HG02938 (cell line): ENCODE measurements around the gene HINT3.
"Not testable (repeated sequence)": the region's sequence is repeated elsewhere in the genome, so short reads cannot be mapped to it uniquely, and the experiment has no call there.

Experiments
- ATAC-seq: cut with Tn5 transposase; IDR thresholded peaks from one replicate; pipeline ENCODE4 v1.9.1; 2021; ENCODE audit warnings: mild to moderate bottlenecking, moderate library complexity; ENCODE audit not compliant: unreplicated experiment

HINT3 gene

DNA sequence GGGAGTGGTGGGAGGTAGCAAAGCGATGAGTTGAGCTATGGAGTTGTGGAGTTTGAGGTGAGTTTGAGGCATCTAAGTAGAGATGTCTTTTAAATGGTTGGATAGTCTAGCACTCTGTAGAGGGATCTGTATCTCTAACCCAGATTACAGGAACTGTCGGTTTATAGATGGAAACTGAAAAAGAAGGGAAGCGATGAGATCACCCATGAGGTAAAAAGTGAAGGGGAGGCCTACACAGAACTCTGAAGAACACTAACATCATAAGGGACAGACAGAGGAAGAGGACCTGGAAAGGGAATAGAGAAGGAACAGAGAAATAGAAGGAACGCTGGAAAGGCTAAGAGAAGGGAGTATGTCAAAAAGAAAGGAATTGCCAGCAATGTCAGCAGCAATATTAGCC lies 2.5 kb downstream of the HINT3 start:
- no peak for ATAC-seq

DNA sequence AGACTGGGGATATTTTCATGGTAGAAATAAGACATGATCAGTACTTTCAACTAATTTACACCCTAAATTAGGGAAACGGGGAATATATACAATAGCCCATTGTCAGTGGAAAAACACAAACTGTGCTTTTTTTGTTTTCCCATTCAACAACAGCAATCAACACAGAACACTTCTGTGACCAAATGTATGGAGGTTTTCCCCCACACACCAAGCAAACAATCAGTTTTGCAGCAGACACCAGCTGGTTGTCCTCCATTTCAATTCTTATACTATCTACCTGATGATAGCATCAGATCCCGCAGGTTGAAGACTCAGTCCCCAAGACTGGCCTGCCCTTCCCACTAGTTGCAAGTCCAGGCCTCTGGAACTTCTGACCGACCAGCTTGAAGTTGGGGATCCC lies 4.5 kb downstream of the HINT3 start:
- ATAC-seq, result no peak

GRCh38 chr6:125962900-125963497 lies 6.4 kb downstream of the HINT3 start:
- ATAC-seq, result no peak

- ATAC-seq, result no peak
These were observed 7.2 kb downstream of the HINT3 start for GRCh38 chr6:125963817-125964216.

- no peak for ATAC-seq
These were observed 10.0 kb downstream of the HINT3 start for GRCh38 chr6:125966569-125966968.

DNA sequence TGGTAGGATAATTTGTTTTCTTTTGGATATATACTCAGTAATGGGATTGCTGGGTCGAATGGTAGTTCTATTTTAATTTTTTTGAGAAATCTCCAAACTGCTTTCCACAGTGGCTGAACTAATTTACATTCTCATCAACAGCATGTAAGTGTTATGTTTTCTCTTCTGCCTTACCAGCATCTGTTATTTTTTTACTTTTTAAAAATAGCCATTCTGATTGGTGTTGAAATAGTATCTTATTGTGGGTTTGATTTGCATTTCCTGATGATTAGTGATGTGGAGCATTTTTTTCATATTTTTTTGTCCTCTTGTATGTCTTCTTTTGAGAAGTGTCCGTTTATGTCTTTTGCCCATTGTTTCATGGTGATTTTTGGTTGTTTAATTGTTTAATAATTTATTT lies 11.9 kb downstream of the HINT3 start:
- no peak for ATAC-seq

- ATAC-seq, result no peak
These were observed 14.2 kb downstream of the HINT3 start for GRCh38 chr6:125970760-125971159.

DNA sequence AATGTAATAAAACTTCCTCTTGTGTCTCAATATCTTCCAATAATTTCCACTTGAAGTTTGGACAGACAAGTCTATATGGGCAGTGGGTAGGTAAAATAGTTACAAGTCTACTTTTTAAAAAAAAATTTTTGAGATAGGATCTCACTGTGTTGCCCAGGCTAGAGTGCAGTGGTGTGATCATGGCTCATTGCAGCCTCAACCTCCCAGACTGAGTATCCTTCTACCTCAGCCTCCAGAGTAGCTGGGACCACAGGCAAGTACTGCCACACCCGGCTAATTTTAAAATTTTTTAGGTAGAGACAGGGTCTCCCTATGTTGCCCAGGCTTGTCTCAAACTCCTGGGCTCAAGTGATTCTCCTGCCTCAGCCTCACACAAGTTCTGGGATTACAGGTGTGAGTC lies 15.9 kb downstream of the HINT3 start:
- not testable (repeated sequence) for ATAC-seq

DNA sequence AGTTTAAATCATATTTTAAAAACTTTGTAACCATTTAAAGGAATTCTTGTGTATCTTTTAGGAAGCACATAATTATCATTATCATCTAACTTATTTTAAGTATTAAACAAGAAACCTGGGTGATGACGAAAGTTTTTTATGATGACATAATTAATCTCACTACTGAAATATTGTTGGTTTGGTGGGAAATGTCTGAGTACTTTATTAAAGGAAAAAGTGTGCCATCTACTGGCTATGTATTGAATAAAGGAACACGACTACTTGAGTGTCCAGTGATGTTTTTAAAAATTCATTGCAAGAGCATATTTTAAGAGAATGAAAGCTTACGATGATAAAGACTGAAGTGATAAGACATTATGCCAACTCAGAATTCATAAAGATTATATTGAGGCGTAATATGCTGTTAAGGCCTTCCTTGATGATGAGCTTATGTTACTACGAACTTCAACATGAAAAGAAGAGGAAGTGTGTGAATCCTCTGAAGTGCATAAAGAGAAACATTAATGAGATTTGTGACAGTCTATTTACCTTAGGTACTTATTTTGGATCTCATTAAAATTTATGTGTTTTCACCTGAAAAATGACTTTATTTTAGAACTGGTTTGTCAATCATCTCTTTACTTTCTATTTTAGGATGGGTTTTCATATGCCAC lies 17.8 kb downstream of the HINT3 start:
- ATAC-seq, result peak; percentile 75

DNA sequence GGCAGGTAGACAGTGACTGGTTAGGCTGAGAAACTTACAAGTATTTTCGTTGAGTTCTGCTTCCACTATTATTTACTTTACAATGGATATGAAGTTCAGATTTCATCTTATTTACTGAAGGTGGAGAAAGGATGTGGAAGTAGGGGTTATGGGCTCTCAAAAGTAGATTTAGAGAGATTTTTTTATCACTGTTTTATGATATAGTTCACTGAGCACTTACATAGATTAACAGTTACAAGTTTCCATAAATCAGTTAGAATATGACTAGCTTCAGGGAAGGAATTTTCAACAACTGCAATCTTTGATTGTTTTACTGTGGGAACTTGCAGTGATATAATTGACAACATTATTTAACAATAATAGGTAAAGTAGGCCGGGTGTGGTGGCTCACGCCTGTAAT lies 22.5 kb downstream of the HINT3 start:
- no peak for ATAC-seq

DNA sequence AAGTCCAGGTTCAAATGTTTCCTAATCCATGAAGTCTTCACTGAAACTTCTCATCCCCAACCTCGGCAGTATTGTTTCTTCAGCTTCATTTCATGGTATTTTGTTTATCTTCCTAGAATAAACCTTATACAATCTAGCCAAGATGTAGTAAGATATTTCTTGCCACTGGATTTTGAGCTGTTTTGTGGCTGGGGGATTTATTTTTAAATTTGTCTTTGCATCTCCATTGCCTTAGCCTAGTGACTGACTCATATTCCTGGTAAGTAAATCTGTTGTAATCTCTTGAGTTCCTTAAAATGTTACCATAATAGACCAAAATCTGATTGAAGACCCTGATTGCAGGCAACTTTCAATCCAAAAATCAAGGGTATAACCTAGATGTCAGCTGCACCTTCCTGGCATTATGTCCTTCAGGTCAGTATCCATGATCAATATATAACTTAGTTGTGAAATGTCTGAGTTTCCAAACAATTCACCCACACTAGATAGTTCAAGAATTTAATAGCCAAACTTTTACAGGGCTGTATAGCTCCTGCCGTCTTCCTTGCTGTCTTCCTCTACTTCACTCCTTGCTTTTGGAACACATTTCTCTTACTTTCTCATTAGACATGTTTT lies 25.1 kb downstream of the HINT3 start:
- ATAC-seq, result no peak

DNA sequence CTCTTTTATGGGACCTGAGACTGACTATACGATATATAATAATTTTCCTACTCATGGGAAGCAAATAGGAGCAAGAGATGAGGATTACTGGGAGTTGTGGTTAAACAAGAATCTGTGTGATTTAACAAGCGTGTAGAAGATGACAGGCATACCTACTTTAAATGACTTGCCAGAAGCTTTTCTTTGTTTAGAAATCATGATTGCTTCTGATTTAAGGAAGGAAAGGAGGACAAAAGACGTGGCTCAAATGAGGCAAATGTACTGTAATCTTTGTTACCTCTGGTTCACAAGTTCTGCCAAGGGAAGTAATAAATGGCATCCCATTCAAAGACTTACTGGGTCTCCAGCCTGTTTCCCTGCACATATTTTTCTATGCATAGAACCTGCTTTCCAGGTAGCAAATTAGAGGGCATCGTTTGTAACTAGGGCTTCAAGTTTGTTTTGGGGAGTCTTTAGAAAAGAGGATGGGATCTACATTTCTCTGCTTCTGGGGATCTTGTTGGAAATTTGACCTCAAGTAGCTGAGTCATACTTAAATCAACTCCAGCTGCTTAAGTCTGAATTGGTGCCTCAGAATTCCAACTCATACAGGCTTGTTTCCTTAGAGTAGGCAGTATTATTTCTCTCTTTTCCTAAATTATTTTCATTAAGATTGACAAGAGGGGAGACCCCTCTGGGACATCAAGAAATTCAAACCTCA lies 26.8 kb downstream of the HINT3 start:
- no peak for ATAC-seq

DNA sequence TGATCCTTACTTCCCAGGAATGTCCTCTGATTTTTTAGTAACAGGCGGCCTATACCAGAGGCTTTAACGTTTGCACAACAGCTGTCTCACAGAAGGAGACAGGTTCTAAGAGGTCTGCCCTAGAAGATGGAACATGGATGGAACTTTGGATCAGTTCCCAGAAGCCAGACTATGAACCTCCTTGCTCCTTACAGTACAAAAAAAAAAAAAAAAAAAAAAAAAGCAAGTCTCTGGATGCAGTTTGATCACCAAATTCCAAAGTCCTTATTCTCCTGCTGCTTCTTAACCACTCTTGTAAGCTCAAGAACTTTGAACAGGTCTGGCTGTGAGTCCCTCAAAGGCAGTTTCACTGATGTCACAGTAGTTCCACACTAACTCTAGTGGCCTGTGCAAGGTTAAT lies 27.7 kb downstream of the HINT3 start:
- no peak for ATAC-seq

GRCh38 chr6:125985522-125985921 lies 29.0 kb downstream of the HINT3 start:
- no peak for ATAC-seq

- ATAC-seq, result no peak
These were observed 29.4 kb downstream of the HINT3 start for GRCh38 chr6:125985979-125986300.

DNA sequence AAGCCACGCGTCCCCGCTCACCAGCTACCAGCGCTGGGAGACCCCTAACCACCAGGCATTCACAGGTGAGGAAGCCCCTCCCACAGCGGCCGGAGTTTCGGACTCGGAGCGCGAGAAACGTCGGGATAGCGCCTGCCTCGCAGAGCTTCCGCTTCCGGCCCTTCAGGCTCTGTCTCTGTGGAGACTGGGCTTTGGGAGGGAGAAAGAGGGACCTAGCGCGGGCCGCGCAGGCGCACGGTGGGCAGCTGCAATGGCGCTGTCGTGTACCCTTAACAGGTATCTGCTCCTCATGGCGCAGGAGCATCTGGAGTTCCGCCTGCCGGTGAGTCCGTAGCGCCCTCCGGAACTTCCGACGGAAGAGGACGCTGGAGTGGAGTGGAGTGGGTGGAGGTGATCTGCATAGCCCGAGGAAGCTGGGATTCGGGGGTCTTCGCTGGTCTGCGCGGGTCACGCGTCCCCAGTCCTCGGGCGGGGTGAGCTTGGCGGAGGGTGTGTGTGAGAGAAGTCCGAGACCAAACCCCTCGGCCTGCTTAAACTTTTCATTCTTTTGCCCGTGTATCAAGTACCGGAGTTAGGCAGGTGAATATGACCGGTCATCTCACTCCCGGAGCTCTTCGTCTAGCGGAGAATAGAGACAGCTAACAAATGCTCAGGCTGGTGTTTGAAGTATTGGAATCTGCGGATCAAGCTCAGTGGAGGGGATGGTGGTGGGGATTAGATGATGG lies 29.9 kb downstream of the HINT3 start, which contains the start of gene TRMT11:
Gene TRMT11, plus strand, starts transcription at position 240 of the 725 bp plus-strand sequence. Its CDS starts 11 bp downstream, at position 251.
- ATAC-seq, result peak; percentile 95

DNA sequence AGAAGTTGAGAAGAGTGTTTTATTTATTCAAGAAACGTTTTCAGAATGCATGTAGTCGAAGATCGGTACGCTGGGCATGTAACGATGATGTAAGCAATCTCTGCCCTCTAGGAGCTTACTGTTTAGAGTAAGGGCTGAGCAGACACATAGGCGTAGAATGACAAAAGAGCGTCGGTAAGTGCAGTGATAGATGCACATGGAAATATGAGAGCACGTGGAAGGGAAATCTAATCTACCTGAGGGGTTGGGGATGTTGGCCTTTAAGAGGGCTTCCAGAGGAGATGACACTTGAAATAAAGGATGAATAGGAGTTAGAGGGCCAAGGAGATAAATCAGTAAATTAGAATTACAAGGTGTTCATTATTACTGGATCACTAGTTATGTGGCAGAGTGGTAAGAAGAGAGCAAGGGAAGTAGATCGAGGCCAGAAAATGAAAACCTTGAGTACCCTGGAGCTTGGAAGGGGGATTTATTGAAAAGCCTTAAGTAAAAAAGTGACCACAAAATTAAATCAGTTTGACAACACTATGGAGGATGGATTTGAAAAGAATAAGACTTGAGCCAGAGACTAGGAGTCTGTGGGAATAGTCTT lies 30.6 kb downstream of the HINT3 start:
- ATAC-seq, result peak; percentile 38

DNA sequence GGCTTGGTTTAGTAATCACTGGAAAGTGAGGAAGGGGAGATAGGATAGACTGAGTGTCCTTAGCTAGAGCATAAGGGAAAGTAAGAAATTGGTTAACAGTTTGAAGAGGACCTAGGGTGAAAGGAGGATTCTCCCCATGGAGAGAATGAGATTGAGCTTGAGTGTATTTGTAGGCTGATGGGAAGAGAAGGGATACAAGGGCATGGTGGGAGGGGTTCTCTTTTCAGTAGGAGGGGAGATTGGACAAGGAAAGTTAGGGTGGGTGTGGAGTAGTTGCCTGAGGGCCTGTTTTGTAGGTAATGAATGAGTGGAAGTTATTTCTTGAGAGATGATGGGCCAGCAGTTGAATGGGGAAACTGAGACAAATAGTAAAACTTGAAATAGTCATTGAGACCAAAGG lies 31.7 kb downstream of the HINT3 start:
- no peak for ATAC-seq

DNA sequence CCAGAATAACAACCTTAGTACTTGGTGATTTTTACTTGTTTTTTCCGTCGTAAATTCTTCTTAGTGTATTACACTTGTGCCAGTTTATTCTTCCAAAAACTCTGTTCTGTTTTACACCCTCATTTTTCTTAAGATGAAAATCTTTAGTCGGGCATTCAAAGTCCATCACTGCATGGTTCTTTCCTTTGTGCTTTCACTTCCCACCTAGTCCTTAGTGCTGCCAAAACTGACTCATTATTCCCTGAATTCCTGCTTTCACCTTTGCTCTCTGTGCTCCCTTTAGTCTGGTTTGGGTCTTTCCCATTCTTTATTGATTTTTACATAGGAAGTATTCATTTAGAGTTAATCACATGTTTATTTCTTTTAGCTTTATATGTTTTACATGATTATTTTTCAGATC lies 33.1 kb downstream of the HINT3 start:
- no peak for ATAC-seq

- no peak for ATAC-seq
These were observed 35.1 kb downstream of the HINT3 start for GRCh38 chr6:125991653-125992052.
